Activated T-helper 1 cell treated with anti-CD3 and anti-CD28 coated beads, Interleukin-2, amount 50 U/mL, for 16 hours (primary cell): ENCODE measurements around the gene CD37.
A peak's percentile ranks its signal among the peaks of the same experiment; 100 is the strongest.
"Not testable (repeated sequence)": the region's sequence is repeated elsewhere in the genome, so short reads cannot be mapped to it uniquely, and the experiment has no call there.

Source experiments
- DNase-seq, 2 donors: peaks; one replicate each; pipeline ENCODE4 v3.0.0-alpha.2; 2020; ENCODE audit warnings: low read depth in 1 of 2, low spot score in 1 of 2

CD37 gene

GRCh38 chr19:49335071-49335783 is at the start of gene CD37:
Gene CD37, plus strand, starts transcription at chr19:49335406. Its CDS starts 135 bp downstream, at chr19:49335541.
- DNase-seq, result peak in 1 of 2 donors; percentile 32

GRCh38 chr19:49287141-49287770 is 48.0 kb upstream of the CD37 start:
- DNase-seq, result no peak

GRCh38 chr19:49288205-49288604 is 47.0 kb upstream of the CD37 start:
- not testable (repeated sequence) for DNase-seq

- DNase-seq, result not testable (repeated sequence)
These were observed 45.9 kb upstream of the CD37 start for GRCh38 chr19:49289286-49289685.

- no peak for DNase-seq
These were observed 44.7 kb upstream of the CD37 start for GRCh38 chr19:49290517-49290916.

- no peak for DNase-seq
These were observed 40.8 kb upstream of the CD37 start for GRCh38 chr19:49294401-49294800.

GRCh38 chr19:49295208-49295880 is 39.9 kb upstream of the CD37 start:
- no peak for DNase-seq

- DNase-seq, result no peak
These were observed 37.8 kb upstream of the CD37 start for GRCh38 chr19:49297403-49297802.

GRCh38 chr19:49298653-49299052 is 36.6 kb upstream of the CD37 start:
- DNase-seq, result not testable (repeated sequence)

GRCh38 chr19:49301165-49301865 is 33.9 kb upstream of the CD37 start:
- peak; percentile 64 to 75 for DNase-seq

- no peak for DNase-seq
These were observed 33.3 kb upstream of the CD37 start for GRCh38 chr19:49301866-49302252.

- not testable (repeated sequence) for DNase-seq
These were observed 28.5 kb upstream of the CD37 start for GRCh38 chr19:49306734-49307133.

- DNase-seq, result no peak
These were observed 26.1 kb upstream of the CD37 start for GRCh38 chr19:49309087-49309486.

- DNase-seq, result no peak
These were observed 20.1 kb upstream of the CD37 start for GRCh38 chr19:49315111-49315510.

- DNase-seq, result no peak
These were observed 18.9 kb upstream of the CD37 start for GRCh38 chr19:49316284-49316683.

GRCh38 chr19:49318296-49318695 is 16.9 kb upstream of the CD37 start:
- DNase-seq, result no peak

GRCh38 chr19:49324801-49325576 is 10.2 kb upstream of the CD37 start, which contains the start of gene SLC6A16:
Gene SLC6A16, minus strand, starts transcription at chr19:49325191. Its CDS starts 13,844 bp downstream, at chr19:49311347.
- DNase-seq, result no peak

- DNase-seq, result not testable (repeated sequence)
These were observed 9.4 kb upstream of the CD37 start for GRCh38 chr19:49325756-49326155.

GRCh38 chr19:49326165-49326704 is 9.0 kb upstream of the CD37 start:
- no peak for DNase-seq

GRCh38 chr19:49327878-49328544 is 7.2 kb upstream of the CD37 start:
- peak in 1 of 2 donors; percentile 28 for DNase-seq
